GM23338 (cell line): Measurements from ENCODE around the gene C1QL4.

ENCODE experiments used
- CREB1 ChIP-seq: fragments of 250-450 bp; sonication (Bioruptor Pico); IDR thresholded peaks from 2 replicates; pipeline ENCODE4 v1.5.0; 2020; ENCODE audit warnings: low read depth, mild to moderate bottlenecking, moderate library complexity
- EZH2 ChIP-seq: fragments of 200-600 bp; sonication (generic); IDR thresholded peaks from one replicate; pipeline ENCODE4 v1.8.0; 2017; ENCODE audit warnings: antibody characterized with exemption, mild to moderate bottlenecking, low read depth; ENCODE audit not compliant: unreplicated experiment
- EZH2phosphoT487 ChIP-seq: fragments of 200-600 bp; sonication (generic); IDR thresholded peaks from one replicate; pipeline ENCODE4 v1.8.1; 2018; ENCODE audit warnings: antibody characterized with exemption; ENCODE audit not compliant: unreplicated experiment
- JUNB ChIP-seq: IDR thresholded peaks from one replicate; pipeline ENCODE4 v1.6.1; 2016; ENCODE audit warnings: antibody characterized with exemption; ENCODE audit not compliant: unreplicated experiment
- NANOG ChIP-seq: IDR thresholded peaks from 2 replicates; pipeline ENCODE4 v1.6.1; 2016; ENCODE audit warnings: antibody characterized with exemption, borderline replicate concordance
- POLR2AphosphoS5 ChIP-seq: IDR thresholded peaks from 2 replicates; pipeline ENCODE4 v1.6.1; 2016; ENCODE audit warnings: antibody characterized with exemption, low read depth
- ZNF114 ChIP-seq: fragments of 250-450 bp; sonication (Bioruptor Pico); IDR thresholded peaks from 2 replicates; pipeline ENCODE4 v1.5.0; 2020; ENCODE audit warnings: mild to moderate bottlenecking, moderate library complexity
- ZNF331 ChIP-seq: fragments of 250-450 bp; sonication (Bioruptor Pico); IDR thresholded peaks from 2 replicates; pipeline ENCODE4 v1.5.0; 2020; ENCODE audit warnings: low read depth, mild to moderate bottlenecking, moderate library complexity
- TF ChIP-seq, protein P1 (sequence below), 2 experiments: fragments of 200-600 bp in 1 of 2; sonication (generic) in 1 of 2; conservative IDR thresholded peaks; 2 replicates each; pipeline versions ENCODE4 v1.5.1 to v1.6.1; 2016 to 2017; ENCODE audit warnings: antibody characterized with exemption in 2 of 2, low read depth in 2 of 2, mild to moderate bottlenecking in 2 of 2, moderate library complexity in 1 of 2
- TF ChIP-seq, protein P2 (sequence below): IDR thresholded peaks from one replicate; pipeline ENCODE4 v1.6.1; 2018; ENCODE audit warnings: antibody characterized with exemption; ENCODE audit not compliant: unreplicated experiment
- TF ChIP-seq, protein P3 (sequence below): IDR thresholded peaks from 2 replicates; pipeline ENCODE4 v1.6.1; 2016; ENCODE audit warnings: antibody characterized with exemption

DNA sequence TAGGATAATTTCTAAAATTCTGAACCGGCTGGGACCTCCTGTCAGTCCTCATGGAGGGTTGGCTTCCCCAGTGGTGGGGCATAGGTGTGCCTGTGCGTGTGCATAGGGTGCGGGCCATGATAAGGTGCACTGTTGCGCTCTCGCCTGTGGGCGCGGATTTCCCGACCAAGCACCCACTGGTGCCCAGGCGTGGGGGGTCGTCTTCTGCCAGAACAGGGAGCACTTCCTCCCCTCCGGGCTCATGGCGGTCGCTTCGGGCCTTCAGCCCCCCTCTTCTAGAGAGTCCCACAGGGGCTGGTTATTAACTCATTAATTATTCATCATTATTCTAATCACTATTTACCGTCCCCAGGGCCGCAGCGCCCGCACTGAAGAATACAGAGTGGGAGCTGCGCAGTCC lies 2.8 kb downstream of the C1QL4 start:
- TF ChIP-seq, protein P1, sequence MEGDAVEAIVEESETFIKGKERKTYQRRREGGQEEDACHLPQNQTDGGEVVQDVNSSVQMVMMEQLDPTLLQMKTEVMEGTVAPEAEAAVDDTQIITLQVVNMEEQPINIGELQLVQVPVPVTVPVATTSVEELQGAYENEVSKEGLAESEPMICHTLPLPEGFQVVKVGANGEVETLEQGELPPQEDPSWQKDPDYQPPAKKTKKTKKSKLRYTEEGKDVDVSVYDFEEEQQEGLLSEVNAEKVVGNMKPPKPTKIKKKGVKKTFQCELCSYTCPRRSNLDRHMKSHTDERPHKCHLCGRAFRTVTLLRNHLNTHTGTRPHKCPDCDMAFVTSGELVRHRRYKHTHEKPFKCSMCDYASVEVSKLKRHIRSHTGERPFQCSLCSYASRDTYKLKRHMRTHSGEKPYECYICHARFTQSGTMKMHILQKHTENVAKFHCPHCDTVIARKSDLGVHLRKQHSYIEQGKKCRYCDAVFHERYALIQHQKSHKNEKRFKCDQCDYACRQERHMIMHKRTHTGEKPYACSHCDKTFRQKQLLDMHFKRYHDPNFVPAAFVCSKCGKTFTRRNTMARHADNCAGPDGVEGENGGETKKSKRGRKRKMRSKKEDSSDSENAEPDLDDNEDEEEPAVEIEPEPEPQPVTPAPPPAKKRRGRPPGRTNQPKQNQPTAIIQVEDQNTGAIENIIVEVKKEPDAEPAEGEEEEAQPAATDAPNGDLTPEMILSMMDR (conservative IDR thresholded peaks at IDR 0.05; ENCODE audit: low read depth in 2 of 2) = no peak
- no peak for TF ChIP-seq JUNB
- peak; percentile 0 for TF ChIP-seq EZH2
- no peak for TF ChIP-seq POLR2AphosphoS5
- TF ChIP-seq, protein P2, sequence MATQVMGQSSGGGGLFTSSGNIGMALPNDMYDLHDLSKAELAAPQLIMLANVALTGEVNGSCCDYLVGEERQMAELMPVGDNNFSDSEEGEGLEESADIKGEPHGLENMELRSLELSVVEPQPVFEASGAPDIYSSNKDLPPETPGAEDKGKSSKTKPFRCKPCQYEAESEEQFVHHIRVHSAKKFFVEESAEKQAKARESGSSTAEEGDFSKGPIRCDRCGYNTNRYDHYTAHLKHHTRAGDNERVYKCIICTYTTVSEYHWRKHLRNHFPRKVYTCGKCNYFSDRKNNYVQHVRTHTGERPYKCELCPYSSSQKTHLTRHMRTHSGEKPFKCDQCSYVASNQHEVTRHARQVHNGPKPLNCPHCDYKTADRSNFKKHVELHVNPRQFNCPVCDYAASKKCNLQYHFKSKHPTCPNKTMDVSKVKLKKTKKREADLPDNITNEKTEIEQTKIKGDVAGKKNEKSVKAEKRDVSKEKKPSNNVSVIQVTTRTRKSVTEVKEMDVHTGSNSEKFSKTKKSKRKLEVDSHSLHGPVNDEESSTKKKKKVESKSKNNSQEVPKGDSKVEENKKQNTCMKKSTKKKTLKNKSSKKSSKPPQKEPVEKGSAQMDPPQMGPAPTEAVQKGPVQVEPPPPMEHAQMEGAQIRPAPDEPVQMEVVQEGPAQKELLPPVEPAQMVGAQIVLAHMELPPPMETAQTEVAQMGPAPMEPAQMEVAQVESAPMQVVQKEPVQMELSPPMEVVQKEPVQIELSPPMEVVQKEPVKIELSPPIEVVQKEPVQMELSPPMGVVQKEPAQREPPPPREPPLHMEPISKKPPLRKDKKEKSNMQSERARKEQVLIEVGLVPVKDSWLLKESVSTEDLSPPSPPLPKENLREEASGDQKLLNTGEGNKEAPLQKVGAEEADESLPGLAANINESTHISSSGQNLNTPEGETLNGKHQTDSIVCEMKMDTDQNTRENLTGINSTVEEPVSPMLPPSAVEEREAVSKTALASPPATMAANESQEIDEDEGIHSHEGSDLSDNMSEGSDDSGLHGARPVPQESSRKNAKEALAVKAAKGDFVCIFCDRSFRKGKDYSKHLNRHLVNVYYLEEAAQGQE = no peak
- no peak for TF ChIP-seq EZH2phosphoT487
- TF ChIP-seq, protein P3, sequence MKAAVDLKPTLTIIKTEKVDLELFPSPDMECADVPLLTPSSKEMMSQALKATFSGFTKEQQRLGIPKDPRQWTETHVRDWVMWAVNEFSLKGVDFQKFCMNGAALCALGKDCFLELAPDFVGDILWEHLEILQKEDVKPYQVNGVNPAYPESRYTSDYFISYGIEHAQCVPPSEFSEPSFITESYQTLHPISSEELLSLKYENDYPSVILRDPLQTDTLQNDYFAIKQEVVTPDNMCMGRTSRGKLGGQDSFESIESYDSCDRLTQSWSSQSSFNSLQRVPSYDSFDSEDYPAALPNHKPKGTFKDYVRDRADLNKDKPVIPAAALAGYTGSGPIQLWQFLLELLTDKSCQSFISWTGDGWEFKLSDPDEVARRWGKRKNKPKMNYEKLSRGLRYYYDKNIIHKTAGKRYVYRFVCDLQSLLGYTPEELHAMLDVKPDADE = no peak
- TF ChIP-seq CREB1 (CRISPR knock-in tag) = no peak
- no peak for TF ChIP-seq ZNF331 (CRISPR knock-in tag)
- no peak for TF ChIP-seq ZNF114 (CRISPR knock-in tag)
- no peak for TF ChIP-seq NANOG
